Astrocyte (in vitro differentiated cells and primary cell): ENCODE results near the gene CHAF1A.

Experiments
- CTCF ChIP-seq: IDR thresholded peaks from 2 replicates; pipeline ENCODE4 v1.5.1; 2011; ENCODE audit warnings: low read depth, mild to moderate bottlenecking, inconsistent platforms, low read length, moderate library complexity; ENCODE audit not compliant: insufficient read depth
- EZH2 ChIP-seq: IDR thresholded peaks from 2 replicates; pipeline ENCODE4 v1.6.1; 2012; ENCODE audit warnings: mild to moderate bottlenecking, low read length, inconsistent platforms; ENCODE audit not compliant: insufficient read depth

GRCh38 chr19:4365791-4366665 is 36.4 kb upstream of the CHAF1A start:
- TF ChIP-seq EZH2 = no peak
- TF ChIP-seq CTCF = no peak
